WERI-Rb-1 (cell line): Measurements from ENCODE around the gene OR7A17.

Experiments used
- DNase-seq: peaks from one replicate; pipeline ENCODE4 v3.0.0-alpha.2; 2020
- H3K27ac ChIP-seq: fragments of 250-450 bp; sonication (Bioruptor Pico); 2 replicates; pipeline ENCODE4 v1.5.1; 2020; ENCODE audit warnings: mild to moderate bottlenecking, moderate library complexity
- H3K27me3 ChIP-seq: fragments of 250-450 bp; sonication (Bioruptor Pico); 2 replicates; pipeline ENCODE4 v1.5.1; 2021; ENCODE audit warnings: mild to moderate bottlenecking, low read depth, moderate library complexity; ENCODE audit not compliant: insufficient read depth, severe bottlenecking
- H3K36me3 ChIP-seq: fragments of 250-450 bp; sonication (Bioruptor Pico); 2 replicates; pipeline ENCODE4 v1.5.1; 2020; ENCODE audit warnings: mild to moderate bottlenecking, moderate library complexity
- H3K4me3 ChIP-seq: 2 replicates; pipeline ENCODE4 v1.5.1; 2011; ENCODE audit warnings: low read depth, mild to moderate bottlenecking, control low read depth, low read length
- H3K9me3 ChIP-seq: fragments of 250-450 bp; sonication (Bioruptor Pico); 2 replicates; pipeline ENCODE4 v1.5.1; 2021; ENCODE audit warnings: mild to moderate bottlenecking, moderate library complexity; ENCODE audit not compliant: severe bottlenecking
- CTCF ChIP-seq: IDR thresholded peaks from 2 replicates; pipeline ENCODE4 v1.5.1; 2011; ENCODE audit warnings: low read depth, mild to moderate bottlenecking, control low read depth, inconsistent platforms, low read length

Gene OR7A17

GRCh38 chr19:14886032-14886431 lies at the start of gene OR7A17:
Gene OR7A17 (minus strand): TSS chr19:14886132. CDS start chr19:14881355, 4,777 bp downstream.
- H3K36me3 ChIP-seq = no peaks in the 10 kb centered on the region
- H3K9me3 ChIP-seq = no peaks in the 10 kb centered on the region
- no peak within 1 kb of the TSS for H3K4me3 ChIP-seq
- TF ChIP-seq CTCF = no peak
- peaks cover 50% of the 10 kb centered on the region for H3K27me3 ChIP-seq
- DNase-seq = no peak
- no peak within 1 kb of the TSS for H3K27ac ChIP-seq

- no peak overlapping the region for H3K4me3 ChIP-seq
- H3K36me3 ChIP-seq = no peaks in the 10 kb centered on the region
- H3K27ac ChIP-seq = no peak overlapping the region
- no peak for DNase-seq
- TF ChIP-seq CTCF = no peak
- peaks cover 42% of the 10 kb centered on the region for H3K27me3 ChIP-seq
- H3K9me3 ChIP-seq = no peaks in the 10 kb centered on the region
Measured at GRCh38 chr19:14933506-14933905, 47.6 kb upstream of the OR7A17 start.

GRCh38 chr19:14916848-14917247 lies 30.9 kb upstream of the OR7A17 start:
- Histone ChIP-seq H3K36me3 (no peaks in the 10 kb centered on the region), H3K4me3 (no peak overlapping the region), H3K27ac (no peak overlapping the region), H3K27me3 (peaks cover 82% of the 10 kb centered on the region), H3K9me3 (peaks cover 2% of the 10 kb centered on the region)
- TF ChIP-seq CTCF = no peak
- no peak for DNase-seq

- no peak for DNase-seq
- no peak for TF ChIP-seq CTCF
- peaks cover 2% of the 10 kb centered on the region for H3K9me3 ChIP-seq
- no peak overlapping the region for H3K4me3 ChIP-seq
- H3K36me3 ChIP-seq = no peaks in the 10 kb centered on the region
- peaks cover 80% of the 10 kb centered on the region for H3K27me3 ChIP-seq
- no peak overlapping the region for H3K27ac ChIP-seq
Measured at GRCh38 chr19:14915116-14915515, 29.2 kb upstream of the OR7A17 start.

- Histone ChIP-seq H3K27ac (no peak overlapping the region), H3K4me3 (no peak overlapping the region), H3K9me3 (no peaks in the 10 kb centered on the region), H3K27me3 (peaks cover 72% of the 10 kb centered on the region), H3K36me3 (no peaks in the 10 kb centered on the region)
- no peak for TF ChIP-seq CTCF
- no peak for DNase-seq
Measured at GRCh38 chr19:14906711-14907110, 20.8 kb upstream of the OR7A17 start.

- H3K27ac ChIP-seq = no peak overlapping the region
- no peak for DNase-seq
- TF ChIP-seq CTCF = no peak
- no peaks in the 10 kb centered on the region for H3K36me3 ChIP-seq
- no peaks in the 10 kb centered on the region for H3K9me3 ChIP-seq
- H3K27me3 ChIP-seq = peaks cover 59% of the 10 kb centered on the region
- no peak overlapping the region for H3K4me3 ChIP-seq
Measured at GRCh38 chr19:14901675-14902260, 15.8 kb upstream of the OR7A17 start.
